HepG2 (cell line): ENCODE measurements around the gene AUTS2. TPM values are rescaled to one million over a fixed set of nuclear protein-coding genes. Genes with fewer than 3 reads are reported as not detected.

Experiments used
- ATAC-seq: fragments of 200-7000 bp; cut with Tn5 transposase; 3 replicates; pipeline ENCODE4 v1.9.1; 2020; ENCODE audit warnings: mild to moderate bottlenecking, moderate library complexity
- BruUV-seq: library from RNA; stranded (reverse); fragments of 400-500 nt; replicated peaks from 2 replicates; lab custom pipeline; 2021; lab: Mats Ljungman, UMichigan
- CTCF ChIA-PET: fragments of 300-600 bp; formaldehyde crosslinking; extraction: SDS; loops from one replicate; lab custom pipeline; 2021; ENCODE audit warnings: low total read pairs, inconsistent platforms, low intra/inter-chr PET ratio; lab: Yijun Ruan, JAX
- POLR2A ChIA-PET: fragments of 350-600 bp; sonication (Branson Sonifier 250); formaldehyde crosslinking; loops from one replicate; lab custom pipeline; 2020; ENCODE audit warnings: antibody characterized with exemption, inconsistent platforms; lab: Yijun Ruan, JAX
- DNase-seq: peaks from one replicate; pipeline ENCODE4 v3.0.0-alpha.2; 2015; ENCODE audit warnings: low spot score
- FAIRE-seq: peaks from 3 replicates; lab custom pipeline; 2011; peaks lifted over from hg19 to GRCh38; lab: Jason Lieb, UNC
- H2AFZ ChIP-seq: one replicate; pipeline ENCODE4 v1.6.1; 2011; ENCODE audit warnings: low read length, inconsistent platforms
- H3K27ac ChIP-seq: fragments of 300-600 bp; 3 replicates; pipeline ENCODE4 v1.8.0; 2011; ENCODE audit warnings: mixed run types, mild to moderate bottlenecking, mixed read lengths, low read length, inconsistent platforms; ENCODE audit not compliant: insufficient read depth; ENCODE audit errors: extremely low read length
- H3K27me3 ChIP-seq, 2 experiments: fragments of 200-600 bp in 1 of 2; 2 replicates in 1 of 2; 3 replicates in 1 of 2; pipeline versions ENCODE4 v1.6.0 to v1.8.0; 2011; ENCODE audit warnings: low read length in 2 of 2, mild to moderate bottlenecking in 2 of 2, moderate library complexity in 2 of 2, inconsistent platforms in 1 of 2; ENCODE audit not compliant: insufficient read depth in 2 of 2, control insufficient read depth in 1 of 2
- H3K36me3 ChIP-seq, 2 experiments: fragments of 200-600 bp in 1 of 2; replicated peaks in 1 of 2; 2 replicates in 1 of 2; 3 replicates in 1 of 2; pipeline versions ENCODE4 v1.5.1 to v1.8.0; 2011; ENCODE audit warnings: low read length in 2 of 2, inconsistent platforms in 1 of 2; ENCODE audit not compliant: insufficient read depth in 2 of 2, control insufficient read depth in 1 of 2
- H3K4me1 ChIP-seq: 2 replicates; pipeline ENCODE4 v1.5.1; 2012; ENCODE audit warnings: low read length, inconsistent platforms; ENCODE audit not compliant: insufficient read depth
- H3K4me2 ChIP-seq: 2 replicates; pipeline ENCODE4 v1.6.0; 2011; ENCODE audit warnings: low read depth, low read length, inconsistent platforms
- H3K4me3 ChIP-seq, 3 experiments: fragments of 200-600 bp in 1 of 3; sonication (generic), shearing (Covaris generic) in 1 of 3; replicated peaks in 1 of 3; 2 replicates each; pipeline ENCODE4 v1.5.1; 2011 to 2016; ENCODE audit warnings: low read length in 3 of 3, inconsistent platforms in 2 of 3, low read depth in 2 of 3, mild to moderate bottlenecking in 2 of 3, control low read depth in 1 of 3, mixed read lengths in 1 of 3; ENCODE audit not compliant: insufficient read depth in 1 of 3
- H3K79me2 ChIP-seq: one replicate; pipeline ENCODE4 v1.6.1; 2011; ENCODE audit warnings: low read length, inconsistent platforms; ENCODE audit not compliant: insufficient read depth
- H3K9ac ChIP-seq: 2 replicates; pipeline ENCODE4 v1.6.0; 2011; ENCODE audit warnings: mild to moderate bottlenecking, low read depth, low read length, inconsistent platforms; ENCODE audit not compliant: insufficient read depth
- H3K9me3 ChIP-seq: 2 replicates; pipeline ENCODE4 v1.5.1; 2012; ENCODE audit warnings: mild to moderate bottlenecking, low read length
- H4K20me1 ChIP-seq: 2 replicates; pipeline ENCODE4 v1.6.0; 2011; ENCODE audit warnings: inconsistent platforms, mild to moderate bottlenecking, low read length, moderate library complexity; ENCODE audit not compliant: insufficient read depth
- ASH2L ChIP-seq: fragments of 300-600, 200-600 bp; sonication (generic); IDR thresholded peaks from 2 replicates; pipeline ENCODE4 v1.7.0; 2017; ENCODE audit warnings: low read depth, mild to moderate bottlenecking, moderate library complexity, mixed read lengths, low read length; ENCODE audit not compliant: insufficient read length
- ESRRA ChIP-seq: sonication (generic); formaldehyde crosslinking; IDR thresholded peaks from 2 replicates; pipeline ENCODE4 v1.5.1; 2020; ENCODE audit warnings: mild to moderate bottlenecking, low read depth, missing genetic modification reagents
- HOXD1 ChIP-seq: sonication (generic); formaldehyde crosslinking; IDR thresholded peaks from 2 replicates; pipeline ENCODE4 v1.5.0; 2020; ENCODE audit warnings: missing genetic modification reagents
- MED13 ChIP-seq: sonication (generic); formaldehyde crosslinking; IDR thresholded peaks from 2 replicates; pipeline ENCODE4 v1.5.0; 2020; ENCODE audit warnings: missing genetic modification reagents
- TSC22D2 ChIP-seq: sonication (generic); formaldehyde crosslinking; IDR thresholded peaks from 2 replicates; pipeline ENCODE4 v1.5.1; 2020; ENCODE audit warnings: missing genetic modification reagents, mild to moderate bottlenecking, borderline replicate concordance
- ZBTB20 ChIP-seq: sonication (generic); formaldehyde crosslinking; IDR thresholded peaks from 2 replicates; pipeline ENCODE4 v1.8.1; 2023; ENCODE audit warnings: missing genetic modification reagents, low read depth, mild to moderate bottlenecking, borderline replicate concordance
- ZNF333 ChIP-seq: sonication (generic); formaldehyde crosslinking; IDR thresholded peaks from 2 replicates; pipeline ENCODE4 v1.4.0; 2020; ENCODE audit warnings: mild to moderate bottlenecking, missing genetic modification reagents, borderline replicate concordance
- ZNF34 ChIP-seq: sonication (generic); formaldehyde crosslinking; IDR thresholded peaks from 2 replicates; pipeline ENCODE4 v1.4.0; 2020; ENCODE audit warnings: mild to moderate bottlenecking, missing genetic modification reagents, borderline replicate concordance
- ZNF878 ChIP-seq: sonication (generic); formaldehyde crosslinking; IDR thresholded peaks from 2 replicates; pipeline ENCODE4 v1.8.1; 2023; ENCODE audit warnings: mild to moderate bottlenecking, missing genetic modification reagents, moderate library complexity
- WGBS: methylation state at CpG from one replicate; pipeline ENCODE4 v1.1.6; 2017; ENCODE audit warnings: low lambda C conversion rate; 5-methylcytosine and 5-hydroxymethylcytosine counted together
- in situ Hi-C: cut with HindIII; loops from 2 replicates; pipeline ENCODE4 v1.10.0; 2017; ENCODE audit warnings: low pct_unique_long_range_greater_than_20kb; ENCODE audit not compliant: extremely low pct_ligation_motif_present
- intact Hi-C: fragments of 100-400 bp; cut with micrococcal nuclease; formaldehyde crosslinking; loops from one replicate; pipeline ENCODE4 v1.10.0; 2022; ENCODE audit not compliant: unreplicated experiment
- polyA plus RNA-seq, 8 experiments: library from polyadenylated mRNA; depleted of rRNA in 3 of 8; stranded (reverse) in 7 of 8; unstranded in 1 of 8; fragments of >200 nt; fragmentation: Illumina TruSeq in 4 of 8; extraction: Trizol in 4 of 8; gene quantifications; 2 replicates each; pipeline versions ENCODE4 v1.2.1 to v1.2.3, GENCODE V29; 2011 to 2016; ENCODE audit warnings: low read depth in 4 of 8, missing spikeins in 1 of 8, mixed read lengths in 1 of 8; ENCODE audit not compliant: insufficient read depth in 1 of 8
- total RNA-seq, 5 experiments: library from RNA; depleted of rRNA; stranded (reverse); fragments of >200 nt; fragmentation: Illumina TruSeq; extraction: Trizol; gene quantifications; 2 replicates each; pipeline ENCODE4 v1.2.3, GENCODE V29; 2016; ENCODE audit warnings: low read depth in 1 of 5
- TF ChIP-seq, protein P1 (sequence below): fragments of 450-650 bp; IDR thresholded peaks from 2 replicates; pipeline ENCODE4 v1.6.1; 2016

Gene AUTS2
- total and polyA plus RNA-seq, 2 of the 13 experiments (the other 11 are each of a cell fraction or from before 2014, with no cell fraction given), result 0.38 TPM; not detected in 1

DNA sequence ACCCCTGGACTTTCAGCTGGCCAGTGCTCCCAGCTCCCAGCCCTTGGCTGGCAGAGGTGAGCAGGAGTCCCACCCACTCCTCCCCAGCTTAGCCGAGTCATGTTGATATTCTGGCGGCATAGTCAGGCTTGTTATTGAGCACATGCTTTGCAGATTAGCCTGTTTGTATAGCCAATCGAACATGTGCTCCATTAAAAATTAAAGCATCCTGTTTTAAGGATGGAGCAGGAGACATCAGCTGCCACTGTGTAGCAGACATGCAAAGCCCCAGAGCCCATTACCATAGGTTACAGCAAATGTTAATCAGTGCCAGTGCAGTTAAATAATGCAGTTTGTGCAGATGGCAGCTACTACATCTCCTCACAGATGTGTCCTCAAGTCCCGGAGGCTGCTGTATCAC lies 959.1 kb downstream of the AUTS2 start:
- no peak for FAIRE-seq
- in situ Hi-C loops, result no loop called here
- H3K27ac ChIP-seq, result no peak overlapping the region

DNA sequence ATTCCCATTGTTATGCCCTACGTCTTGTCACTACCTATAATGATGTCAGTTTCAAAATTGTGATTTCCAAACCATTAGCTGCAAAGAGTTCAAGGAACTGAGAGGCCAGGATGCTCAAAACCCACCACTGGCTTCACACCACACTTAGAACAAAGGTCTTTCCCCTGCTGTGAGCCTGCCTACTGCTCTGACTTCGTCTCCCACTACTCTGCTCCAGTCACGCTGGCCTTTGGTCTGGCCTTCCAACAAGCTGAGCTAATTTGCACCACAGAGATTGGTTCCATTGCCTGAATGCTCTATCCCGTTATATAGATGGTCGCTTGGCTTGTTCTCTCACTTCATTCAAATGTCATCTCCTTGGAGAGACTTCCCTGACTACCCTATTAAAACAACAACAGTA lies 961.5 kb downstream of the AUTS2 start:
- no peak overlapping the region for H3K27ac ChIP-seq
- no peak overlapping the region for H3K4me3 ChIP-seq
- in situ Hi-C loops (no loop called here), intact Hi-C loops (no loop called here)
- H4K20me1 ChIP-seq, result no peaks in the 10 kb centered on the region
- ChIA-PET POLR2A (no interaction called here), CTCF (no interaction called here)
- H3K9ac ChIP-seq, result no peak overlapping the region
- BruUV-seq, result no TSS peak
- no peaks in the 10 kb centered on the region for H3K27me3 ChIP-seq
- H3K36me3 ChIP-seq, result no peaks in the 10 kb centered on the region
- H2AFZ ChIP-seq, result no peak overlapping the region
- no peak overlapping the region for H3K4me2 ChIP-seq
- H3K9me3 ChIP-seq, result no peaks in the 10 kb centered on the region
- DNase-seq (no peak), ATAC-seq (no peak), FAIRE-seq (no peak)
- H3K79me2 ChIP-seq, result no peaks in the 10 kb centered on the region
- 8% methylated on average over 5 of the region's 5 CpGs for WGBS
- TF ChIP-seq ASH2L (no peak), ZNF878 (CRISPR knock-in tag) (no peak), ZNF333 (CRISPR knock-in tag) (no peak)
- no peaks in the 10 kb centered on the region for H3K4me1 ChIP-seq

More for the DNA sequence above, 959.1 kb downstream of the AUTS2 start:
- Histone ChIP-seq H3K4me2 (no peak overlapping the region), H3K4me1 (no peaks in the 10 kb centered on the region), H3K9ac (no peak overlapping the region), H3K36me3 (no peaks in the 10 kb centered on the region), H2AFZ (no peak overlapping the region), H3K27me3 (no peaks in the 10 kb centered on the region), H3K9me3 (no peaks in the 10 kb centered on the region), H3K4me3 (no peak overlapping the region), H4K20me1 (no peaks in the 10 kb centered on the region), H3K79me2 (no peaks in the 10 kb centered on the region)
- DNase-seq (no peak), ATAC-seq (no peak)
- ChIA-PET CTCF (no interaction called here), POLR2A (no interaction called here)
- 11% methylated on average over 3 of the region's 4 CpGs for WGBS
- intact Hi-C loops, result no loop called here
- no TSS peak for BruUV-seq
- TF ChIP-seq ZBTB20 (CRISPR knock-in tag), result no peak
- TF ChIP-seq, protein P1, sequence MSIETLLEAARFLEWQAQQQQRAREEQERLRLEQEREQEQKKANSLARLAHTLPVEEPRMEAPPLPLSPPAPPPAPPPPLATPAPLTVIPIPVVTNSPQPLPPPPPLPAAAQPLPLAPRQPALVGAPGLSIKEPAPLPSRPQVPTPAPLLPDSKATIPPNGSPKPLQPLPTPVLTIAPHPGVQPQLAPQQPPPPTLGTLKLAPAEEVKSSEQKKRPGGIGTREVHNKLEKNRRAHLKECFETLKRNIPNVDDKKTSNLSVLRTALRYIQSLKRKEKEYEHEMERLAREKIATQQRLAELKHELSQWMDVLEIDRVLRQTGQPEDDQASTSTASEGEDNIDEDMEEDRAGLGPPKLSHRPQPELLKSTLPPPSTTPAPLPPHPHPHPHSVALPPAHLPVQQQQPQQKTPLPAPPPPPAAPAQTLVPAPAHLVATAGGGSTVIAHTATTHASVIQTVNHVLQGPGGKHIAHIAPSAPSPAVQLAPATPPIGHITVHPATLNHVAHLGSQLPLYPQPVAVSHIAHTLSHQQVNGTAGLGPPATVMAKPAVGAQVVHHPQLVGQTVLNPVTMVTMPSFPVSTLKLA, result peak; percentile 67
- TF ChIP-seq ESRRA (CRISPR knock-in tag), result no peak
- no peak for TF ChIP-seq TSC22D2 (CRISPR knock-in tag)
- no peak for TF ChIP-seq ZNF34 (CRISPR knock-in tag)
- no peak for TF ChIP-seq MED13 (CRISPR knock-in tag)
- TF ChIP-seq HOXD1 (CRISPR knock-in tag), result no peak
